Measurements from ENCODE around the gene KCNJ6. TPM values are rescaled to one million over a fixed set of nuclear protein-coding genes. Genes with fewer than 3 reads are reported as not detected.

Gene KCNJ6
- polyA plus RNA-seq, 1 of the 3 experiments (the other 2 are of a cell fraction) = not detected

GRCh38 chr21:37607081-37607480 is 309.2 kb downstream of the KCNJ6 start:
- no peaks in the 10 kb centered on the region for H3K9me2 ChIP-seq
- H2AFZ ChIP-seq (ENCODE audit: low read depth) = no peak overlapping the region
- DNase-seq = no peak
- no peaks in the 10 kb centered on the region for H3K79me2 ChIP-seq (ENCODE audit: insufficient read depth)
- H3K27ac ChIP-seq (ENCODE audit: low read depth in 2 of 2, low read length in 1 of 2) = no peak overlapping the region
- ChIA-PET CTCF (interaction anchor here (1.4 kb wide), 1 partner anchor 68 kb away, joined by 5 read pairs; no protein-coding TSS in a partner anchor), POLR2A (no interaction called here)
- H3K27me3 ChIP-seq (ENCODE audit: insufficient read depth) = peaks cover 7% of the 10 kb centered on the region; the same call in 1 of the 2 replicates
- no peaks in the 10 kb centered on the region for H4K20me1 ChIP-seq (ENCODE audit: insufficient read depth)
- no peaks in the 10 kb centered on the region for H3K9me3 ChIP-seq
- peak overlapping the region; percentile 57; the same call in 1 of the 2 replicates for H3K4me2 ChIP-seq
- TF ChIP-seq ELF1 (IDR thresholded peaks at IDR 0.05) = no peak
- WGBS (ENCODE audit: low lambda C conversion rate) = 29% methylated on average over 4 of the region's 4 CpGs
- no peak overlapping the region for H3K4me3 ChIP-seq (ENCODE audit: low read depth in 2 of 2, low read length in 1 of 2)
- no peaks in the 10 kb centered on the region for H3F3A ChIP-seq (replicated peaks; ENCODE audit: insufficient read depth)
- no peaks in the 10 kb centered on the region for H3K36me3 ChIP-seq (replicated peaks in 1 of 2; ENCODE audit: control insufficient read depth in 1 of 2, insufficient read depth in 2 of 2, low read length in 1 of 2)
- no peaks in the 10 kb centered on the region for H3K4me1 ChIP-seq (ENCODE audit: control insufficient read depth in 1 of 2, insufficient read depth in 2 of 2, low read depth in 1 of 2, low read length in 1 of 2)
- H3K9ac ChIP-seq = no peak overlapping the region

GRCh38 chr21:37606549-37606948 is 309.7 kb downstream of the KCNJ6 start:
- POLR2A ChIA-PET = no interaction called here
- Histone ChIP-seq H3K27ac (ENCODE audit: low read depth in 2 of 2, low read length in 1 of 2) (no peak overlapping the region), H3F3A (replicated peaks; ENCODE audit: insufficient read depth) (no peaks in the 10 kb centered on the region), H2AFZ (ENCODE audit: low read depth) (no peak overlapping the region), H3K36me3 (replicated peaks in 1 of 2; ENCODE audit: control insufficient read depth in 1 of 2, insufficient read depth in 2 of 2, low read length in 1 of 2) (no peaks in the 10 kb centered on the region), H3K9me3 (no peaks in the 10 kb centered on the region), H3K4me2 (peak overlapping the region; percentile 57; the same call in 1 of the 2 replicates), H3K4me3 (ENCODE audit: low read depth in 2 of 2, low read length in 1 of 2) (no peak overlapping the region), H3K27me3 (ENCODE audit: insufficient read depth) (peaks cover 7% of the 10 kb centered on the region; the same call in 1 of the 2 replicates), H4K20me1 (ENCODE audit: insufficient read depth) (no peaks in the 10 kb centered on the region), H3K79me2 (ENCODE audit: insufficient read depth) (no peaks in the 10 kb centered on the region), H3K4me1 (ENCODE audit: control insufficient read depth in 1 of 2, insufficient read depth in 2 of 2, low read depth in 1 of 2, low read length in 1 of 2) (no peaks in the 10 kb centered on the region), H3K9ac (no peak overlapping the region), H3K9me2 (no peaks in the 10 kb centered on the region)
- TF ChIP-seq EZH2phosphoT487 (IDR thresholded peaks at IDR 0.05; ENCODE audit: borderline replicate concordance, low read depth) (no peak), RCOR1 (IDR thresholded peaks at IDR 0.05; ENCODE audit: low read length) (no peak), FOXM1 (IDR thresholded peaks at IDR 0.05; ENCODE audit: low read depth) (no peak), MEF2A (IDR thresholded peaks at IDR 0.05; ENCODE audit: borderline replicate concordance, low read depth) (no peak), MXI1 (IDR thresholded peaks at IDR 0.05; ENCODE audit: low read depth, low read length) (no peak), PBX3 (IDR thresholded peaks at IDR 0.05) (no peak), GATA2 (CRISPR knock-in tag; IDR thresholded peaks at IDR 0.05) (no peak), NRF1 (IDR thresholded peaks at IDR 0.05; ENCODE audit: low read depth, low read length) (no peak), MAX (IDR thresholded peaks at IDR 0.05; ENCODE audit: low read depth) (no peak), CTCF (IDR thresholded peaks at IDR 0.05) (no peak), TCF12 (IDR thresholded peaks at IDR 0.05) (no peak), REST (IDR thresholded peaks at IDR 0.05; ENCODE audit: low read depth, low read length) (no peak), RAD21 (IDR thresholded peaks at IDR 0.05; ENCODE audit: low read length) (no peak), TEAD4 (IDR thresholded peaks at IDR 0.05; ENCODE audit: borderline replicate concordance, insufficient read depth) (no peak), POLR2AphosphoS5 (IDR thresholded peaks at IDR 0.05; ENCODE audit: low read depth, low read length) (no peak), ZBTB33 (IDR thresholded peaks at IDR 0.05; ENCODE audit: borderline replicate concordance, low read depth) (no peak), EP300 (IDR thresholded peaks at IDR 0.05; ENCODE audit: borderline replicate concordance in 1 of 2, low read depth in 1 of 2, low read length in 1 of 2) (no peak), NFIC (IDR thresholded peaks at IDR 0.05; ENCODE audit: borderline replicate concordance) (no peak)
- DNase-seq = no peak
- CTCF ChIA-PET = interaction anchor here (1.4 kb wide), 1 partner anchor 69 kb away, joined by 5 read pairs; no protein-coding TSS in a partner anchor
- WGBS (ENCODE audit: low lambda C conversion rate) = 18% methylated on average over 10 of the region's 10 CpGs
